HepG2 (cell line): Measurements from ENCODE around the gene NKAIN2. TPM values are rescaled to one million over a fixed set of nuclear protein-coding genes. Genes with fewer than 3 reads are reported as not detected.
A peak's percentile ranks its signal among the peaks of the same experiment; 100 is the strongest.

Experiments
- ATAC-seq: fragments of 200-7000 bp; cut with Tn5 transposase; 3 replicates; pipeline ENCODE4 v1.9.1; 2020; ENCODE audit warnings: mild to moderate bottlenecking, moderate library complexity
- BruUV-seq: library from RNA; stranded (reverse); fragments of 400-500 nt; replicated peaks from 2 replicates; lab custom pipeline; 2021; lab: Mats Ljungman, UMichigan
- CTCF ChIA-PET: fragments of 300-600 bp; formaldehyde crosslinking; extraction: SDS; loops from one replicate; lab custom pipeline; 2021; ENCODE audit warnings: low total read pairs, inconsistent platforms, low intra/inter-chr PET ratio; lab: Yijun Ruan, JAX
- POLR2A ChIA-PET: fragments of 350-600 bp; sonication (Branson Sonifier 250); formaldehyde crosslinking; loops from one replicate; lab custom pipeline; 2020; ENCODE audit warnings: antibody characterized with exemption, inconsistent platforms; lab: Yijun Ruan, JAX
- DNase-seq: peaks from one replicate; pipeline ENCODE4 v3.0.0-alpha.2; 2015; ENCODE audit warnings: low spot score
- FAIRE-seq: peaks from 3 replicates; lab custom pipeline; 2011; peaks lifted over from hg19 to GRCh38; lab: Jason Lieb, UNC
- H2AFZ ChIP-seq: one replicate; pipeline ENCODE4 v1.6.1; 2011; ENCODE audit warnings: low read length, inconsistent platforms
- H3K27ac ChIP-seq: fragments of 300-600 bp; 3 replicates; pipeline ENCODE4 v1.8.0; 2011; ENCODE audit warnings: mixed run types, mild to moderate bottlenecking, mixed read lengths, low read length, inconsistent platforms; ENCODE audit not compliant: insufficient read depth; ENCODE audit errors: extremely low read length
- H3K27me3 ChIP-seq, 2 experiments: fragments of 200-600 bp in 1 of 2; 2 replicates in 1 of 2; 3 replicates in 1 of 2; pipeline versions ENCODE4 v1.6.0 to v1.8.0; 2011; ENCODE audit warnings: low read length in 2 of 2, mild to moderate bottlenecking in 2 of 2, moderate library complexity in 2 of 2, inconsistent platforms in 1 of 2; ENCODE audit not compliant: insufficient read depth in 2 of 2, control insufficient read depth in 1 of 2
- H3K36me3 ChIP-seq, 2 experiments: fragments of 200-600 bp in 1 of 2; replicated peaks in 1 of 2; 2 replicates in 1 of 2; 3 replicates in 1 of 2; pipeline versions ENCODE4 v1.5.1 to v1.8.0; 2011; ENCODE audit warnings: low read length in 2 of 2, inconsistent platforms in 1 of 2; ENCODE audit not compliant: insufficient read depth in 2 of 2, control insufficient read depth in 1 of 2
- H3K4me1 ChIP-seq: 2 replicates; pipeline ENCODE4 v1.5.1; 2012; ENCODE audit warnings: low read length, inconsistent platforms; ENCODE audit not compliant: insufficient read depth
- H3K4me2 ChIP-seq: 2 replicates; pipeline ENCODE4 v1.6.0; 2011; ENCODE audit warnings: low read depth, low read length, inconsistent platforms
- H3K4me3 ChIP-seq, 3 experiments: fragments of 200-600 bp in 1 of 3; sonication (generic), shearing (Covaris generic) in 1 of 3; replicated peaks in 1 of 3; 2 replicates each; pipeline ENCODE4 v1.5.1; 2011 to 2016; ENCODE audit warnings: low read length in 3 of 3, inconsistent platforms in 2 of 3, low read depth in 2 of 3, mild to moderate bottlenecking in 2 of 3, control low read depth in 1 of 3, mixed read lengths in 1 of 3; ENCODE audit not compliant: insufficient read depth in 1 of 3
- H3K79me2 ChIP-seq: one replicate; pipeline ENCODE4 v1.6.1; 2011; ENCODE audit warnings: low read length, inconsistent platforms; ENCODE audit not compliant: insufficient read depth
- H3K9ac ChIP-seq: 2 replicates; pipeline ENCODE4 v1.6.0; 2011; ENCODE audit warnings: mild to moderate bottlenecking, low read depth, low read length, inconsistent platforms; ENCODE audit not compliant: insufficient read depth
- H3K9me3 ChIP-seq: 2 replicates; pipeline ENCODE4 v1.5.1; 2012; ENCODE audit warnings: mild to moderate bottlenecking, low read length
- H4K20me1 ChIP-seq: 2 replicates; pipeline ENCODE4 v1.6.0; 2011; ENCODE audit warnings: inconsistent platforms, mild to moderate bottlenecking, low read length, moderate library complexity; ENCODE audit not compliant: insufficient read depth
- CHD2 ChIP-seq: IDR thresholded peaks from 2 replicates; pipeline ENCODE4 v1.6.1; 2011; ENCODE audit warnings: low read depth, low read length, improper control_type of control experiment
- CTCF ChIP-seq: sonication (generic); formaldehyde crosslinking; IDR thresholded peaks from 2 replicates; pipeline ENCODE4 v1.5.0; 2020; ENCODE audit warnings: mild to moderate bottlenecking, missing genetic modification reagents, moderate library complexity
- DMAP1 ChIP-seq: IDR thresholded peaks from 2 replicates; pipeline ENCODE4 v1.6.1; 2016
- E2F5 ChIP-seq: sonication (generic); formaldehyde crosslinking; conservative IDR thresholded peaks from 2 replicates; pipeline ENCODE4 v1.4.0; 2020; ENCODE audit warnings: missing genetic modification reagents
- PHF5A ChIP-seq: IDR thresholded peaks from one replicate; pipeline ENCODE4 v1.6.1; 2018; ENCODE audit warnings: low read depth, missing genetic modification reagents; ENCODE audit not compliant: unreplicated experiment
- REPIN1 ChIP-seq: sonication (generic); formaldehyde crosslinking; IDR thresholded peaks from 2 replicates; pipeline ENCODE4 v1.8.0; 2022; ENCODE audit warnings: missing genetic modification reagents, low read depth, mild to moderate bottlenecking, borderline replicate concordance
- SMC3 ChIP-seq: IDR thresholded peaks from 2 replicates; pipeline ENCODE4 v1.6.1; 2011; ENCODE audit warnings: low read length, improper control_type of control experiment
- STAG1 ChIP-seq: sonication (generic); formaldehyde crosslinking; IDR thresholded peaks from 2 replicates; pipeline ENCODE4 v1.4.0; 2020; ENCODE audit warnings: missing genetic modification reagents
- TFAP4 ChIP-seq: sonication (generic); IDR thresholded peaks from 2 replicates; pipeline ENCODE4 v1.6.1; 2016; ENCODE audit warnings: low read depth, borderline replicate concordance
- THYN1 ChIP-seq: sonication (generic); formaldehyde crosslinking; IDR thresholded peaks from 2 replicates; pipeline ENCODE4 v1.8.1; 2023; ENCODE audit warnings: low read depth, mild to moderate bottlenecking, moderate library complexity, missing genetic modification reagents, borderline replicate concordance
- ZBTB4 ChIP-seq: sonication (generic); formaldehyde crosslinking; IDR thresholded peaks from 2 replicates; pipeline ENCODE4 v1.4.0; 2020; ENCODE audit warnings: missing genetic modification reagents, mild to moderate bottlenecking, borderline replicate concordance
- ZMAT5 ChIP-seq: sonication (generic); formaldehyde crosslinking; IDR thresholded peaks from 2 replicates; pipeline ENCODE4 v1.5.0; 2020; ENCODE audit warnings: mild to moderate bottlenecking, low read depth, missing genetic modification reagents, borderline replicate concordance
- ZNF143 ChIP-seq: sonication (generic); formaldehyde crosslinking; IDR thresholded peaks from 2 replicates; pipeline ENCODE4 v1.4.0; 2020; ENCODE audit warnings: missing genetic modification reagents
- ZNF275 ChIP-seq: sonication (generic); formaldehyde crosslinking; IDR thresholded peaks from 2 replicates; pipeline ENCODE4 v1.8.0; 2022; ENCODE audit warnings: missing genetic modification reagents, mild to moderate bottlenecking, inconsistent platforms, borderline replicate concordance
- WGBS: methylation state at CpG from one replicate; pipeline ENCODE4 v1.1.6; 2017; ENCODE audit warnings: low lambda C conversion rate; 5-methylcytosine and 5-hydroxymethylcytosine counted together
- in situ Hi-C: cut with HindIII; loops from 2 replicates; pipeline ENCODE4 v1.10.0; 2017; ENCODE audit warnings: low pct_unique_long_range_greater_than_20kb; ENCODE audit not compliant: extremely low pct_ligation_motif_present
- intact Hi-C: fragments of 100-400 bp; cut with micrococcal nuclease; formaldehyde crosslinking; loops from one replicate; pipeline ENCODE4 v1.10.0; 2022; ENCODE audit not compliant: unreplicated experiment
- polyA plus RNA-seq, 8 experiments: library from polyadenylated mRNA; depleted of rRNA in 3 of 8; stranded (reverse) in 7 of 8; unstranded in 1 of 8; fragments of >200 nt; fragmentation: Illumina TruSeq in 4 of 8; extraction: Trizol in 4 of 8; gene quantifications; 2 replicates each; pipeline versions ENCODE4 v1.2.1 to v1.2.3, GENCODE V29; 2011 to 2016; ENCODE audit warnings: low read depth in 4 of 8, missing spikeins in 1 of 8, mixed read lengths in 1 of 8; ENCODE audit not compliant: insufficient read depth in 1 of 8
- total RNA-seq, 5 experiments: library from RNA; depleted of rRNA; stranded (reverse); fragments of >200 nt; fragmentation: Illumina TruSeq; extraction: Trizol; gene quantifications; 2 replicates each; pipeline ENCODE4 v1.2.3, GENCODE V29; 2016; ENCODE audit warnings: low read depth in 1 of 5

NKAIN2 gene
- total and polyA plus RNA-seq, 2 of the 13 experiments (the other 11 are each of a cell fraction or from before 2014, with no cell fraction given): not detected

- no peaks in the 10 kb centered on the region for H3K9me3 ChIP-seq
- no peaks in the 10 kb centered on the region; a peak in 1 of 5 replicates for H3K27me3 ChIP-seq
- ATAC-seq (peak; percentile 87), DNase-seq (no peak), FAIRE-seq (no peak)
- intact Hi-C loops (loop anchor here (1.0 kb wide), 1 partner anchor 994 kb away; no protein-coding TSS in a partner anchor), in situ Hi-C loops (loop anchor here (25.0 kb wide), 1 partner anchor 984 kb away; the partner anchor contains the start of gene NKAIN2)
- H3K9ac ChIP-seq: no peak overlapping the region
- H4K20me1 ChIP-seq: no peaks in the 10 kb centered on the region
- H3K79me2 ChIP-seq: no peaks in the 10 kb centered on the region
- POLR2A ChIA-PET: no interaction called here
- H3K36me3 ChIP-seq: no peaks in the 10 kb centered on the region
- 22% methylated on average over 4 of the region's 4 CpGs for WGBS
- no peak overlapping the region for H2AFZ ChIP-seq
- CTCF ChIA-PET: no interaction called here
- H3K4me2 ChIP-seq: no peak overlapping the region
- no peaks in the 10 kb centered on the region for H3K4me1 ChIP-seq
- no peak overlapping the region for H3K27ac ChIP-seq
- no peak overlapping the region for H3K4me3 ChIP-seq
- BruUV-seq: no TSS peak
- TF ChIP-seq E2F5 (CRISPR knock-in tag): no peak
- peak; percentile 25; the same call in 1 of the 2 replicates for TF ChIP-seq SMC3
- no peak for TF ChIP-seq REPIN1
- no peak for TF ChIP-seq DMAP1 (CRISPR knock-in tag)
- TF ChIP-seq THYN1: no peak
- peak; percentile 69 for TF ChIP-seq CTCF
- TF ChIP-seq STAG1 (CRISPR knock-in tag): peak; percentile 82
- no peak for TF ChIP-seq PHF5A (CRISPR knock-in tag)
- TF ChIP-seq ZMAT5 (CRISPR knock-in tag): no peak
- TF ChIP-seq ZNF143 (CRISPR knock-in tag): no peak
- TF ChIP-seq CHD2: no peak
- no peak for TF ChIP-seq ZBTB4 (CRISPR knock-in tag)
- TF ChIP-seq ZNF275 (CRISPR knock-in tag): no peak
- TF ChIP-seq TFAP4: peak; percentile 22; the same call in 1 of the 2 replicates
These were observed 992.2 kb downstream of the NKAIN2 start for GRCh38 chr6:124795643-124796463.
